ENCODE results near the gene TYR.
"Not testable (repeated sequence)": the region's sequence is repeated elsewhere in the genome, so short reads cannot be mapped to it uniquely, and the experiment has no call there.

TYR gene

DNA sequence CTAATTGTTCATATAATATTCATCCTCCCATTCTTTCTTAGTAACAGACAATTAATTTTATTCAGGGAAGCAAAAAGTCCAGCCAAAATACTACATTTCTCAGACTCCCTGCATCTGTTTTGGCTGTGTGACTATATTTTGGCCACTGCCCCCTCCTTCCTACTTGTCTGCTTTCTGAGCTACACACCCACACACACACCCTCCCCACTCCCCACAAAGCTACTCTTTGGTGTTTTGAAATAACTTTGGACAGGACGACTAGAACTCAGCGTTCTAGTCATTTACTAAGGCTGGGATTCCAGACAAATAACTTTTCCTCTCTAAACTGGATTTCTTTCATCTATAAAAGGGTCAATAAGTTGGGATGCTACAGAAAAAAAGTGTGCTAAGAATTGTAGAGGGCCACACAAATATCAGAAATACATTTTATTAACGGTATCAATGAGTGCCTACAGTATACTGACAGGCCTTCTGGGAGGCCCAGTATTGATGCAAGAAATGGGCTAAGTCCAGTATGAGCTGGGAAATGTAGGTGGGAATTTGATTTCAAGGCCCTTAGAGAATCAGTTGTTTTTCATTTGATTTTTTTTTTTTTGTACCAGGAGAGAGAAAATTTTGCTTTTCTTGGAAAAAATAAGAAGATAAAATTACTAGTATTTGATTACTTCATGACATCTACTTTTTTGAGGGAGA lies 165.4 kb downstream of the TYR start:
- DNase-seq (ENCODE audit: extremely low read depth in 1 of 2, low read depth in 1 of 2), result not testable (repeated sequence)
